Tibial nerve (tissue), 4 donors: Measurements from ENCODE around the gene FMN2. TPM values are rescaled to one million over a fixed set of nuclear protein-coding genes. Genes with fewer than 3 reads are reported as not detected.

ENCODE experiments used
- DNase-seq, 2 donors: peaks; one replicate each; pipeline ENCODE4 v3.0.0-alpha.2; 2019; ENCODE audit warnings: low spot score in 2 of 2
- H3K27ac ChIP-seq, 4 donors: fragments of 200-600 bp; sonication (generic) in 3 of 4; one replicate each; pipeline ENCODE4 v1.5.1; 2017 to 2019; ENCODE audit warnings: mild to moderate bottlenecking in 1 of 4
- H3K27me3 ChIP-seq, 2 donors: fragments of 200-600 bp; sonication (generic) in 1 of 2; one replicate each; pipeline versions ENCODE4 v1.5.1 to v1.6.0; 2017 to 2019
- H3K36me3 ChIP-seq, 3 donors: fragments of 200-600 bp; sonication (generic); one replicate each; pipeline ENCODE4 v1.5.1; 2018 to 2019
- H3K4me1 ChIP-seq, 4 donors: fragments of 200-600 bp; sonication (generic) in 3 of 4; one replicate each; pipeline ENCODE4 v1.5.1; 2017 to 2019
- H3K4me3 ChIP-seq, 4 donors: fragments of 200-600 bp; sonication (generic) in 3 of 4; one replicate each; pipeline ENCODE4 v1.5.1; 2017 to 2019; ENCODE audit warnings: mild to moderate bottlenecking in 1 of 4, moderate library complexity in 1 of 4
- H3K9me3 ChIP-seq, 4 donors: fragments of 200-600 bp; sonication (generic) in 3 of 4; one replicate each; pipeline ENCODE4 v1.5.1; 2017 to 2019
- CTCF ChIP-seq, 5 experiments: fragments of 200-600 bp in 3 of 5; fragments of 450-650 bp in 2 of 5; sonication (generic) in 3 of 5; IDR thresholded peaks; one replicate each; pipeline ENCODE4 v1.5.1; 2016 to 2019; ENCODE audit warnings: antibody characterized with exemption in 5 of 5, mild to moderate bottlenecking in 3 of 5, moderate library complexity in 2 of 5
- EP300 ChIP-seq, 2 donors: sonication (generic); formaldehyde crosslinking; IDR thresholded peaks; one replicate each; pipeline ENCODE4 v1.6.1; 2017; ENCODE audit warnings: antibody characterized with exemption in 2 of 2, mild to moderate bottlenecking in 1 of 2
- POLR2A ChIP-seq, 2 donors: fragments of 450-650 bp; IDR thresholded peaks; one replicate each; pipeline ENCODE4 v1.6.1; 2017; ENCODE audit warnings: antibody characterized with exemption in 2 of 2, mild to moderate bottlenecking in 2 of 2, moderate library complexity in 2 of 2
- WGBS, 2 donors: methylation state at CpG; one replicate each; pipeline ENCODE4 v1.1.5; 2018; 5-methylcytosine and 5-hydroxymethylcytosine counted together
- total RNA-seq, 4 donors: library from RNA; depleted of rRNA; stranded (reverse); fragments of >200 nt; gene quantifications; one replicate each; pipeline ENCODE4 v1.1.0, GENCODE V29; 2016

The FMN2 gene
- total RNA-seq, 4 donors from 2014 or later = 16.7 to 24.9 (median 24.4) TPM

- Histone ChIP-seq H3K36me3 (no peaks in the 10 kb centered on the region), H3K27me3 (peaks cover 0 to 49% of the 10 kb centered on the region in 2 donors), H3K4me3 (peak overlapping the region in 3 of 4 donors; percentile 39 to 84 (median 63)), H3K27ac (peak overlapping the region in 2 of 4 donors; percentile 81 to 87), H3K4me1 (peaks cover 0 to 29% (median 0%) of the 10 kb centered on the region in 4 donors), H3K9me3 (no peaks in the 10 kb centered on the region)
- no peak for DNase-seq
- TF ChIP-seq EP300 (IDR thresholded peaks at IDR 0.05) (no peak), CTCF (IDR thresholded peaks at IDR 0.05) (no peak), POLR2A (IDR thresholded peaks at IDR 0.05) (no peak)
- WGBS, 2 donors = 80 to 84% methylated on average over 14 of the region's 14 CpGs
Measured at GRCh38 chr1:240094041-240094722, 2.5 kb downstream of the FMN2 start.

GRCh38 chr1:240096974-240097373 lies 5.3 kb downstream of the FMN2 start:
- Histone ChIP-seq H3K27ac (no peak overlapping the region), H3K4me1 (peaks cover 0 to 24% (median 4%) of the 10 kb centered on the region in 4 donors), H3K4me3 (no peak overlapping the region), H3K36me3 (no peaks in the 10 kb centered on the region), H3K9me3 (no peaks in the 10 kb centered on the region), H3K27me3 (peaks cover 0 to 29% of the 10 kb centered on the region in 2 donors)
- TF ChIP-seq EP300 (IDR thresholded peaks at IDR 0.05) (no peak), CTCF (IDR thresholded peaks at IDR 0.05) (no peak), POLR2A (IDR thresholded peaks at IDR 0.05) (no peak)
- WGBS, 2 donors = 83 to 85% methylated on average over 4 of the region's 4 CpGs
- no peak for DNase-seq

- TF ChIP-seq EP300 (IDR thresholded peaks at IDR 0.05) (no peak), CTCF (IDR thresholded peaks at IDR 0.05) (no peak), POLR2A (IDR thresholded peaks at IDR 0.05) (no peak)
- no peaks in the 10 kb centered on the region for H3K36me3 ChIP-seq
- DNase-seq = no peak
- peaks cover 0 to 8% (median 4%) of the 10 kb centered on the region in 4 donors for H3K4me1 ChIP-seq
- peaks cover 0 to 13% of the 10 kb centered on the region in 2 donors for H3K27me3 ChIP-seq
- peak overlapping the region in 1 of 4 donors; percentile 10 for H3K27ac ChIP-seq
- H3K4me3 ChIP-seq = no peak overlapping the region
- H3K9me3 ChIP-seq = no peaks in the 10 kb centered on the region
- WGBS, 2 donors = 89 to 94% methylated on average over 6 of the region's 6 CpGs
Measured at GRCh38 chr1:240098534-240098933, 6.9 kb downstream of the FMN2 start.

- WGBS, 2 donors = 37 to 39% methylated on average over 5 of the region's 5 CpGs
- H3K4me3 ChIP-seq = no peak overlapping the region
- peaks cover 0 to 8% (median 3%) of the 10 kb centered on the region in 4 donors for H3K4me1 ChIP-seq
- no peak for DNase-seq
- H3K27ac ChIP-seq = peak overlapping the region in 1 of 4 donors; percentile 46
- TF ChIP-seq POLR2A (IDR thresholded peaks at IDR 0.05) (no peak), EP300 (IDR thresholded peaks at IDR 0.05) (no peak), CTCF (IDR thresholded peaks at IDR 0.05) (no peak)
- H3K9me3 ChIP-seq = no peaks in the 10 kb centered on the region
- H3K27me3 ChIP-seq = peaks cover 0 to 6% of the 10 kb centered on the region in 2 donors
- H3K36me3 ChIP-seq = no peaks in the 10 kb centered on the region
Measured at GRCh38 chr1:240099329-240099728, 7.6 kb downstream of the FMN2 start.

- 60 to 75% methylated on average over 3 of the region's 3 CpGs for WGBS, 2 donors
- H3K27ac ChIP-seq = peak overlapping the region in 1 of 4 donors; percentile 46
Measured at GRCh38 chr1:240099748-240100147, 8.1 kb downstream of the FMN2 start.

More at GRCh38 chr1:240099748-240100147, 8.1 kb downstream of the FMN2 start:
- TF ChIP-seq CTCF (IDR thresholded peaks at IDR 0.05) (no peak), EP300 (IDR thresholded peaks at IDR 0.05) (no peak), POLR2A (IDR thresholded peaks at IDR 0.05) (no peak)
- H3K9me3 ChIP-seq = no peaks in the 10 kb centered on the region
- no peaks in the 10 kb centered on the region for H3K36me3 ChIP-seq
- peaks cover 0 to 8% (median 3%) of the 10 kb centered on the region in 4 donors for H3K4me1 ChIP-seq
- H3K27me3 ChIP-seq = peaks cover 0 to 5% of the 10 kb centered on the region in 2 donors
- no peak overlapping the region for H3K4me3 ChIP-seq
- DNase-seq = no peak
